Erythroblast (primary cell): ENCODE measurements around the gene KIDINS220.

Experiments used
- GATA1 ChIP-seq: IDR thresholded peaks from 2 replicates; pipeline ENCODE4 v1.6.1; 2011; ENCODE audit warnings: low read depth, mild to moderate bottlenecking, control low read depth, low read length, moderate library complexity
- POLR2A ChIP-seq: IDR thresholded peaks from 2 replicates; pipeline ENCODE4 v1.6.1; 2011; ENCODE audit warnings: mild to moderate bottlenecking, low read length

GRCh38 chr2:8699839-8700238 is 137.6 kb downstream of the KIDINS220 start:
- no peak for TF ChIP-seq POLR2A
- TF ChIP-seq GATA1 = no peak
